Measurements from ENCODE around the gene SARNP.

The SARNP gene

GRCh38 chr12:55721601-55722213, 95.8 kb downstream of the SARNP start:
- DNase-seq: no peak

GRCh38 chr12:55720894-55721444, 96.6 kb downstream of the SARNP start:
- DNase-seq: no peak

GRCh38 chr12:55720071-55720564, 97.4 kb downstream of the SARNP start, which contains the start of gene RDH5:
Gene RDH5, plus strand, starts transcription at chr12:55720393. Its CDS starts 792 bp downstream, at chr12:55721185.
- no peak for DNase-seq

GRCh38 chr12:55719371-55719770, 98.2 kb downstream of the SARNP start:
- no peak for DNase-seq

GRCh38 chr12:55718624-55719275, 98.8 kb downstream of the SARNP start:
- DNase-seq: no peak

- no peak for DNase-seq
These were observed 99.5 kb downstream of the SARNP start for GRCh38 chr12:55718015-55718414.

GRCh38 chr12:55717011-55718007, 100.2 kb downstream of the SARNP start:
- DNase-seq: no peak

- DNase-seq: no peak
These were observed 101.0 kb downstream of the SARNP start for GRCh38 chr12:55716582-55716957.

GRCh38 chr12:55715833-55716581, 101.5 kb downstream of the SARNP start, which contains the start of gene BLOC1S1:
Gene BLOC1S1, plus strand, starts transcription at chr12:55716046. Its CDS starts 6 bp downstream, at chr12:55716052.
- DNase-seq: peak; percentile 70

- no peak for DNase-seq
These were observed 102.3 kb downstream of the SARNP start for GRCh38 chr12:55715169-55715764.

- no peak for DNase-seq
These were observed 103.8 kb downstream of the SARNP start for GRCh38 chr12:55713721-55714120.

- no peak for DNase-seq
These were observed 104.7 kb downstream of the SARNP start for GRCh38 chr12:55712700-55713415.

- no peak for DNase-seq
These were observed 105.6 kb downstream of the SARNP start for GRCh38 chr12:55711786-55712553.

- DNase-seq: no peak
These were observed 108.8 kb downstream of the SARNP start for GRCh38 chr12:55708695-55709233.

GRCh38 chr12:55707841-55708694, 109.5 kb downstream of the SARNP start, which contains the start of gene ITGA7:
Gene ITGA7, minus strand, starts transcription at chr12:55707904. Its CDS starts 222 bp downstream, at chr12:55707682.
- peak; percentile 54 for DNase-seq
